K562 (cell line): ENCODE measurements around the gene MOB3B. TPM values are rescaled to one million over a fixed set of nuclear protein-coding genes. Genes with fewer than 3 reads are reported as not detected.

Experiments used
- ATAC-seq: fragments of 200-7000 bp; cut with Tn5 transposase; 3 replicates; pipeline ENCODE4 v1.9.1; 2020; ENCODE audit warnings: moderate library complexity
- BruUV-seq: library from RNA; stranded (reverse); fragments of 400-500 nt; replicated peaks from 2 replicates; lab custom pipeline; 2021; lab: Mats Ljungman, UMichigan
- CTCF ChIA-PET: fragments of 300-600 bp; formaldehyde crosslinking; extraction: SDS; loops from one replicate; lab custom pipeline; 2021; ENCODE audit warnings: low intra/inter-chr PET ratio; lab: Yijun Ruan, JAX
- POLR2A ChIA-PET: fragments of 300-600, 350-650 bp; sonication (Branson Sonifier 250); formaldehyde crosslinking; extraction: SDS; loops from one replicate; lab custom pipeline; 2021; ENCODE audit warnings: antibody characterized with exemption, inconsistent platforms; lab: Yijun Ruan, JAX
- DNase-seq, 4 experiments: peaks; one replicate each; pipeline versions ENCODE4 v3.0.0 to v3.0.0-alpha.2; 2011 to 2018; ENCODE audit warnings: low spot score in 3 of 4, mixed read lengths in 3 of 4; ENCODE audit errors: extremely low read depth in 1 of 4
- FAIRE-seq: peaks from 2 replicates; lab custom pipeline; 2011; peaks lifted over from hg19 to GRCh38; lab: Jason Lieb, UNC
- H2AFZ ChIP-seq: 2 replicates; pipeline ENCODE4 v1.6.0; 2011; ENCODE audit warnings: low read depth, low read length, control low read depth, inconsistent platforms
- H3K27ac ChIP-seq: fragments of 200-600 bp; 3 replicates; pipeline ENCODE4 v1.8.0; 2011; ENCODE audit warnings: low read depth, mild to moderate bottlenecking, control low read depth, inconsistent platforms, low read length, moderate library complexity, mixed read lengths; ENCODE audit errors: extremely low read depth
- H3K27me3 ChIP-seq, 2 experiments: fragments of 300-600 bp in 1 of 2; 2 replicates in 1 of 2; 3 replicates in 1 of 2; pipeline versions ENCODE4 v1.6.0 to v1.8.0; 2011; ENCODE audit warnings: inconsistent platforms in 2 of 2, low read length in 2 of 2, mild to moderate bottlenecking in 1 of 2, mixed read lengths in 1 of 2, moderate library complexity in 1 of 2; ENCODE audit not compliant: control insufficient read depth in 2 of 2, insufficient read depth in 2 of 2
- H3K36me3 ChIP-seq: fragments of 300-600 bp; 3 replicates; pipeline ENCODE4 v1.8.0; 2011; ENCODE audit warnings: mild to moderate bottlenecking, low read length, inconsistent platforms; ENCODE audit not compliant: control insufficient read depth, insufficient read depth
- H3K4me1 ChIP-seq, 2 experiments: fragments of 200-600 bp in 1 of 2; replicated peaks in 1 of 2; 2 replicates in 1 of 2; 3 replicates in 1 of 2; pipeline versions ENCODE4 v1.5.1 to v1.8.0; 2011; ENCODE audit warnings: inconsistent platforms in 2 of 2, low read length in 2 of 2, mild to moderate bottlenecking in 1 of 2, mixed read lengths in 1 of 2, moderate library complexity in 1 of 2; ENCODE audit not compliant: control insufficient read depth in 2 of 2, insufficient read depth in 2 of 2
- H3K4me2 ChIP-seq: 2 replicates; pipeline ENCODE4 v1.6.1; 2011; ENCODE audit warnings: low read length, control low read depth, inconsistent platforms, mixed read lengths; ENCODE audit not compliant: insufficient read depth
- H3K4me3 ChIP-seq: fragments of 200-600 bp; sonication (generic), shearing (Covaris generic); 2 replicates; pipeline ENCODE4 v1.5.1; 2016; ENCODE audit warnings: control low read depth, inconsistent platforms
- H3K79me2 ChIP-seq: fragments of 200-600 bp; 3 replicates; pipeline ENCODE4 v1.8.0; 2011; ENCODE audit warnings: low read length, inconsistent platforms; ENCODE audit not compliant: control insufficient read depth, insufficient read depth
- H3K9ac ChIP-seq, 2 experiments: 2 replicates each; pipeline versions ENCODE4 v1.6.0 to v1.6.1; 2011; ENCODE audit warnings: low read depth in 2 of 2, low read length in 2 of 2, control low read depth in 1 of 2, inconsistent platforms in 1 of 2, mild to moderate bottlenecking in 1 of 2, mixed read lengths in 1 of 2; ENCODE audit not compliant: insufficient read depth in 1 of 2
- H3K9me1 ChIP-seq: one replicate; pipeline ENCODE4 v1.6.0; 2011; ENCODE audit warnings: inconsistent platforms, mild to moderate bottlenecking, low read length, moderate library complexity; ENCODE audit not compliant: control insufficient read depth, insufficient read depth
- H3K9me3 ChIP-seq: replicated peaks from 2 replicates; pipeline ENCODE4 v1.5.1; 2011; ENCODE audit warnings: low read depth, low read length, inconsistent platforms; ENCODE audit not compliant: control insufficient read depth, insufficient read depth
- H4K20me1 ChIP-seq: replicated peaks from 2 replicates; pipeline ENCODE4 v1.6.1; 2011; ENCODE audit warnings: low read length, inconsistent platforms, mixed read lengths; ENCODE audit not compliant: control insufficient read depth, insufficient read depth
- GABPB1 ChIP-seq: sonication (generic); formaldehyde crosslinking; IDR thresholded peaks from 2 replicates; pipeline ENCODE4 v1.8.0; 2022; ENCODE audit warnings: mild to moderate bottlenecking, missing genetic modification reagents
- MTA3 ChIP-seq: fragments of 450-650 bp; formaldehyde crosslinking; IDR thresholded peaks from 2 replicates; pipeline ENCODE4 v1.6.1; 2017; ENCODE audit warnings: mild to moderate bottlenecking, borderline replicate concordance
- PTBP1 ChIP-seq: fragments of 200-400 bp; formaldehyde crosslinking; IDR thresholded peaks from 2 replicates; pipeline ENCODE4 v1.6.1; 2017; ENCODE audit warnings: low read depth, low read length
- SIRT6 ChIP-seq: IDR thresholded peaks from one replicate; pipeline ENCODE4 v1.6.1; 2012; ENCODE audit warnings: low read depth, mild to moderate bottlenecking, control low read depth, inconsistent platforms, low read length, moderate library complexity
- SIX5 ChIP-seq, 2 experiments: IDR thresholded peaks; 2 replicates each; pipeline ENCODE4 v1.6.1; 2011; ENCODE audit warnings: low read length in 2 of 2, borderline replicate concordance in 1 of 2, low read depth in 1 of 2, mild to moderate bottlenecking in 1 of 2, moderate library complexity in 1 of 2; ENCODE audit not compliant: insufficient read depth in 1 of 2
- SRSF1 ChIP-seq: fragments of 200-400 bp; formaldehyde crosslinking; IDR thresholded peaks from 2 replicates; pipeline ENCODE4 v1.6.1; 2017; ENCODE audit warnings: mild to moderate bottlenecking, low read depth, low read length, moderate library complexity
- ZNF263 ChIP-seq: sonication (generic); formaldehyde crosslinking; IDR thresholded peaks from 2 replicates; pipeline ENCODE4 v1.8.0; 2022; ENCODE audit warnings: mild to moderate bottlenecking, missing genetic modification reagents, borderline replicate concordance
- ZNF274 ChIP-seq: IDR thresholded peaks from 2 replicates; pipeline ENCODE4 v1.6.1; 2011; ENCODE audit warnings: low read depth, mild to moderate bottlenecking, low read length, moderate library complexity, borderline replicate concordance
- ZNF57 ChIP-seq: fragments of 450-650 bp; formaldehyde crosslinking; IDR thresholded peaks from 2 replicates; pipeline ENCODE4 v1.4.0; 2020; ENCODE audit warnings: mild to moderate bottlenecking, moderate library complexity
- WGBS: fragments of 100-300 bp; shearing (Covaris generic); methylation state at CpG from one replicate; pipeline ENCODE4 v1.1.6; 2016; ENCODE audit warnings: low coverage, mixed read lengths; ENCODE audit not compliant: insufficient coverage; ENCODE audit errors: missing lambda C conversion rate; 5-methylcytosine and 5-hydroxymethylcytosine counted together
- in situ Hi-C: fragments of 300-500 bp; cut with MboI; formaldehyde crosslinking; loops from 4 replicates; pipeline ENCODE4 v1.15.0; 2018; ENCODE audit warnings: inconsistent platforms, mixed read lengths
- intact Hi-C: fragments of 100-400 bp; cut with micrococcal nuclease; formaldehyde crosslinking; loops from 2 replicates; pipeline ENCODE4 v1.14.2; 2022
- polyA plus RNA-seq, 8 experiments: library from polyadenylated mRNA; depleted of rRNA in 4 of 8; stranded (reverse) in 5 of 8; unstranded in 3 of 8; fragments of >200 nt; fragmentation: Nextera tagmentation in 2 of 8; fragmentation: Illumina TruSeq in 1 of 8; extraction: Ambion mirVana in 2 of 8; extraction: Trizol in 1 of 8; gene quantifications; 2 replicates each; pipeline versions ENCODE4 v1.2.1 to v1.2.3, GENCODE V29; 2011 to 2014; ENCODE audit warnings: inconsistent platforms in 1 of 8, missing spikeins in 1 of 8
- total RNA-seq, 7 experiments: library from RNA; depleted of rRNA in 6 of 7; stranded (reverse); fragments of >200 nt in 6 of 7; fragmentation: Illumina TruSeq in 2 of 7; extraction: Trizol in 2 of 7; gene quantifications; 2 replicates each; pipeline versions ENCODE4 v1.2.1 to v1.2.3, GENCODE V29; 2011 to 2021; ENCODE audit warnings: low replicate concordance in 1 of 7
- TF ChIP-seq, protein P1 (sequence below), 2 experiments: fragments of 450-650 bp in 1 of 2; IDR thresholded peaks; 2 replicates each; pipeline ENCODE4 v1.6.1; 2011 to 2017; ENCODE audit warnings: low read depth in 2 of 2, antibody characterized with exemption in 1 of 2, borderline replicate concordance in 1 of 2, low read length in 1 of 2, mild to moderate bottlenecking in 1 of 2, mixed read lengths in 1 of 2; ENCODE audit not compliant: control insufficient read depth in 1 of 2
- TF ChIP-seq, protein P2 (sequence below): sonication (generic); formaldehyde crosslinking; IDR thresholded peaks from 2 replicates; pipeline ENCODE4 v1.9.0; 2022; ENCODE audit warnings: mild to moderate bottlenecking, missing genetic modification reagents

MOB3B gene
- total and polyA plus RNA-seq, 9 of the 15 experiments (the other 6 are each of a cell fraction or from before 2014, with no cell fraction given): 3.6 to 12.8 (median 7.2) TPM

DNA sequence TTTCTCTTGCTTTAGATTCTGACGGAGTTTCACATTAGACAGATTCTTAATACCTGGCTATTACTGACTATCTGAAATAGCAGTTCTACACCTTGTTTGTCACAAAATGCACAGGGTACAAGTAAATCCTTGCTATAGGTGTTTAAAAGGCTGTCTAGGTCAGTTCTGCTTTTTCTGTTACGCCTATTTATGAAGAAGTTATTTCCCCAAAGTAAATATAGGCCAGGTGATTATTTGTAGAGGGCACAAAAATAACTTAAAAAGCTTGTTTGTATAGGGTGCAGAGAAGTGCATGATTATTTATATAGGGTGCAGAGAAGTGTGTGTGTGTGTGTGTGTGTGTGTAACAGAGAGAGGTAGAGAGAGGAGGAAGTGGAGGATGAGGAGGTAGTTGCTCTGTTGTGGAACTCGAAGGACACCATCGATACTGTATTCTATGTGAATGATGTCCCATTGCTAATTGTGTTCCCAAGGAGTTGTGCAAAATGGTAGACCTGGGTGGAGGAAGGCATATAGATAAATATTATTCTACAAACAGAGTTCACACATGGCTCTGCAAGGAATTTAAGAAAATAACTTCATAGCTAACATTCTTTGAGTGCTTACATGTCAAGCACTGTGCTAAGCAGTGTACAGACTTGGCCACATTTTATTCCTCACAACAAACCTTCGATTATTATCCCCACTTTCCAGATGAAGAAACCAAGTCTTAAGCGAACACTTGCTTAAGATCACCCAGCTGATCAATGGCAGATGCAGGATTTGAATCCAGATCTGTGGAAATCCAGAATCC lies 136.4 kb downstream of the MOB3B start (continued):
- TF ChIP-seq PTBP1: no peak
- TF ChIP-seq, protein P1, sequence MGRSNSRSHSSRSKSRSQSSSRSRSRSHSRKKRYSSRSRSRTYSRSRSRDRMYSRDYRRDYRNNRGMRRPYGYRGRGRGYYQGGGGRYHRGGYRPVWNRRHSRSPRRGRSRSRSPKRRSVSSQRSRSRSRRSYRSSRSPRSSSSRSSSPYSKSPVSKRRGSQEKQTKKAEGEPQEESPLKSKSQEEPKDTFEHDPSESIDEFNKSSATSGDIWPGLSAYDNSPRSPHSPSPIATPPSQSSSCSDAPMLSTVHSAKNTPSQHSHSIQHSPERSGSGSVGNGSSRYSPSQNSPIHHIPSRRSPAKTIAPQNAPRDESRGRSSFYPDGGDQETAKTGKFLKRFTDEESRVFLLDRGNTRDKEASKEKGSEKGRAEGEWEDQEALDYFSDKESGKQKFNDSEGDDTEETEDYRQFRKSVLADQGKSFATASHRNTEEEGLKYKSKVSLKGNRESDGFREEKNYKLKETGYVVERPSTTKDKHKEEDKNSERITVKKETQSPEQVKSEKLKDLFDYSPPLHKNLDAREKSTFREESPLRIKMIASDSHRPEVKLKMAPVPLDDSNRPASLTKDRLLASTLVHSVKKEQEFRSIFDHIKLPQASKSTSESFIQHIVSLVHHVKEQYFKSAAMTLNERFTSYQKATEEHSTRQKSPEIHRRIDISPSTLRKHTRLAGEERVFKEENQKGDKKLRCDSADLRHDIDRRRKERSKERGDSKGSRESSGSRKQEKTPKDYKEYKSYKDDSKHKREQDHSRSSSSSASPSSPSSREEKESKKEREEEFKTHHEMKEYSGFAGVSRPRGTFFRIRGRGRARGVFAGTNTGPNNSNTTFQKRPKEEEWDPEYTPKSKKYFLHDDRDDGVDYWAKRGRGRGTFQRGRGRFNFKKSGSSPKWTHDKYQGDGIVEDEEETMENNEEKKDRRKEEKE (IDR thresholded peaks at IDR 0.05; ENCODE audit: borderline replicate concordance in 1 of 2, control insufficient read depth in 1 of 2, low read depth in 2 of 2, low read length in 1 of 2): no peak
- TF ChIP-seq MTA3: no peak
- TF ChIP-seq ZNF263 (CRISPR knock-in tag): no peak
- no peak for TF ChIP-seq SIRT6
- TF ChIP-seq, all 486 proteins: peak for 0

DNA sequence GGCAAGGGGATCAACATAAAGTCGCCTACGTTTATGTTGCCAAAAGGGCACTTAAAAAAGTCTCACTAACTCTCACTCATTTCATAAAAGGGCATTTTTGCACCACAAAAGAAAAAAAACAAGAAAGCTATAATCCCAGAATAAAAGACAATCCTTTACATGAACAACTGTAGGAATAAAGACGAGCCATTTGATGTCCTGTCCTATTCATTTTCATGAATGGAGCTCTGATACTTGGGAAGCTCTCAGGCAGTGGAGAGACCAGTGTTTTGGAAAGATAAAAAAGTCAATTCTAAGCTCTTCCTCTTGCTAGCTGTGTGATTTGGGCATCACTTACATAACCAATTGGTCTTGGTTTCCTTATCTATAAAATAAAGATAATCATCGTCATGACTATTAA lies 137.2 kb downstream of the MOB3B start:
- Histone ChIP-seq H3K36me3 (no peaks in the 10 kb centered on the region), H3K27me3 (no peaks in the 10 kb centered on the region), H3K9me3 (no peaks in the 10 kb centered on the region), H3K9ac (no peak overlapping the region), H3K4me3 (no peak overlapping the region), H4K20me1 (no peaks in the 10 kb centered on the region), H3K27ac (no peak overlapping the region), H3K9me1 (no peaks in the 10 kb centered on the region), H3K4me2 (no peak overlapping the region), H3K79me2 (peaks cover 17% of the 10 kb centered on the region; the same call in 2 of the 3 replicates), H2AFZ (no peak overlapping the region), H3K4me1 (peaks cover 0 to 2% of the 10 kb centered on the region in 2 experiments; a peak in 3 of 5 replicates)
- no peak for ATAC-seq
- CTCF ChIA-PET: no interaction called here
- BruUV-seq: no TSS peak
- FAIRE-seq: no peak
- 71% methylated on average over 3 of the region's 4 CpGs for WGBS
- no peak for TF ChIP-seq ZNF274
- TF ChIP-seq SRSF1: no peak
- TF ChIP-seq ZNF57: no peak
- TF ChIP-seq SIX5 (IDR thresholded peaks at IDR 0.05; ENCODE audit: borderline replicate concordance in 1 of 2, insufficient read depth in 1 of 2, low read depth in 1 of 2, low read length in 2 of 2): no peak
- TF ChIP-seq, protein P2, sequence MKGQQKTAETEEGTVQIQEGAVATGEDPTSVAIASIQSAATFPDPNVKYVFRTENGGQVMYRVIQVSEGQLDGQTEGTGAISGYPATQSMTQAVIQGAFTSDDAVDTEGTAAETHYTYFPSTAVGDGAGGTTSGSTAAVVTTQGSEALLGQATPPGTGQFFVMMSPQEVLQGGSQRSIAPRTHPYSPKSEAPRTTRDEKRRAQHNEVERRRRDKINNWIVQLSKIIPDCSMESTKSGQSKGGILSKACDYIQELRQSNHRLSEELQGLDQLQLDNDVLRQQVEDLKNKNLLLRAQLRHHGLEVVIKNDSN: no peak
- no peak for TF ChIP-seq GABPB1 (CRISPR knock-in tag)
- in situ Hi-C loops: no loop called here
- intact Hi-C loops: no loop called here
- POLR2A ChIA-PET: interaction anchor here (1.0 kb wide), 1 partner anchor 12 kb away, joined by 5 read pairs; no protein-coding TSS in a partner anchor
- DNase-seq: no peak
